ENCODE measurements around the gene NCOA1. TPM values are rescaled to one million over a fixed set of nuclear protein-coding genes. Genes with fewer than 3 reads are reported as not detected.

NCOA1 gene
- total RNA-seq, 1 experiment from 2014 or later, result 27.5 TPM

DNA sequence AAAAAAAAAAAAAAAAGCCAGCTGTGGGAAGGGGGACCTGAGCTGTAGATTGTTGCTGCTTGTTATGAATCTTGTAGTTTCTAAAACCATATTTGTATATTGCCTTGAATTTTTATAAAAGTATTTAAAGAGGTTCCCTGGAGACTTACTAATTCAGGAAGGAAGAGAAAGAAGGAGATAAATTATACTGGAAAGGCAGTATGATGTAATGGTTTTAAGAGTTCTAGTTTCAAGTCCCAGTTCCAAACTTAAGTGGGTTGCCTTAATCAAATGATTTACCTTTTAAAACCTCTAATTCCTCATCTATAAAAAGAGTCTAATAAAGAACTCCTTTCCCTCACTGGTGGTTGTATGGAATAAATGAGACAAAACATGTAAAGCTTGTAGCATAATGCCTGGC lies 240.0 kb downstream of the NCOA1 start:
- BruUV-seq (replicated peaks), result no TSS peak
- peak; percentile 46 for DNase-seq (ENCODE audit: low spot score)
- POLR2A ChIA-PET (ENCODE audit: low non-redundant PET), result no interaction called here
- no peaks in the 10 kb centered on the region for H3K36me3 ChIP-seq (ENCODE audit: insufficient read depth, low read length, poor library complexity, severe bottlenecking)
- TF ChIP-seq, protein P1, sequence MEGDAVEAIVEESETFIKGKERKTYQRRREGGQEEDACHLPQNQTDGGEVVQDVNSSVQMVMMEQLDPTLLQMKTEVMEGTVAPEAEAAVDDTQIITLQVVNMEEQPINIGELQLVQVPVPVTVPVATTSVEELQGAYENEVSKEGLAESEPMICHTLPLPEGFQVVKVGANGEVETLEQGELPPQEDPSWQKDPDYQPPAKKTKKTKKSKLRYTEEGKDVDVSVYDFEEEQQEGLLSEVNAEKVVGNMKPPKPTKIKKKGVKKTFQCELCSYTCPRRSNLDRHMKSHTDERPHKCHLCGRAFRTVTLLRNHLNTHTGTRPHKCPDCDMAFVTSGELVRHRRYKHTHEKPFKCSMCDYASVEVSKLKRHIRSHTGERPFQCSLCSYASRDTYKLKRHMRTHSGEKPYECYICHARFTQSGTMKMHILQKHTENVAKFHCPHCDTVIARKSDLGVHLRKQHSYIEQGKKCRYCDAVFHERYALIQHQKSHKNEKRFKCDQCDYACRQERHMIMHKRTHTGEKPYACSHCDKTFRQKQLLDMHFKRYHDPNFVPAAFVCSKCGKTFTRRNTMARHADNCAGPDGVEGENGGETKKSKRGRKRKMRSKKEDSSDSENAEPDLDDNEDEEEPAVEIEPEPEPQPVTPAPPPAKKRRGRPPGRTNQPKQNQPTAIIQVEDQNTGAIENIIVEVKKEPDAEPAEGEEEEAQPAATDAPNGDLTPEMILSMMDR (conservative IDR thresholded peaks at IDR 0.05; ENCODE audit: low read depth, low read length), result no peak
- no peak for TF ChIP-seq EZH2 (IDR thresholded peaks at IDR 0.05; ENCODE audit: borderline replicate concordance, low read depth, low read length, poor library complexity, severe bottlenecking)
- peak overlapping the region; percentile 47 for H3K27ac ChIP-seq (ENCODE audit: low read depth, low read length, poor library complexity, severe bottlenecking)
- H3K4me1 ChIP-seq (ENCODE audit: insufficient read depth, low read length, poor library complexity, severe bottlenecking), result peaks cover 17% of the 10 kb centered on the region
- H3K9me3 ChIP-seq (ENCODE audit: low read depth, low read length, poor library complexity, severe bottlenecking), result no peaks in the 10 kb centered on the region
- CTCF ChIA-PET, result no interaction called here
- H3K4me3 ChIP-seq (ENCODE audit: low read depth, low read length, poor library complexity, severe bottlenecking), result no peak overlapping the region
- no peaks in the 10 kb centered on the region for H3K27me3 ChIP-seq (replicated peaks; ENCODE audit: insufficient read depth, low read depth, low read length, poor library complexity)
- intact Hi-C loops (cut with micrococcal nuclease; ENCODE audit: unreplicated experiment), result no loop called here

DNA sequence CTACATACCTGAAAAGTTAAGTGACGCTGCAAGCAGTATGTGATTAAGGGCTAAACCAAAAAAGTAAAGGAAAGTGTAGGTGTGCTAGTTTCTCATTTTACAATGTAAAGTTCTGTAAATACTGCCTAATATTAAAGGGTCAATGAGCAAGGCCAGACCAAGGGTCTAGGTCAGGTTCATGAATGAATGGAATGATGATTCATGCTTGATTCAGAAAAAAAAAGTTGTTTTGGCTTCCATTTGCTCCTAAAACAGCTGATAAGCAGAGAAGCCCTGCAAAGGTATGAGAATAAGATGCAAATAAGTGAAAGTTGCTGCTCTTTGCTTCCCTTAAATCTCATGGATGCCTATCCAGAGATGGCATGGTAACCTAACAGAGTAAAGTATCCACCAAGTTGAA lies 240.9 kb downstream of the NCOA1 start:
- Histone ChIP-seq H3K27me3 (replicated peaks; ENCODE audit: insufficient read depth, low read depth, low read length, poor library complexity) (no peaks in the 10 kb centered on the region), H3K27ac (ENCODE audit: low read depth, low read length, poor library complexity, severe bottlenecking) (no peak overlapping the region), H3K36me3 (ENCODE audit: insufficient read depth, low read length, poor library complexity, severe bottlenecking) (no peaks in the 10 kb centered on the region), H3K4me1 (ENCODE audit: insufficient read depth, low read length, poor library complexity, severe bottlenecking) (peaks cover 17% of the 10 kb centered on the region), H3K4me3 (ENCODE audit: low read depth, low read length, poor library complexity, severe bottlenecking) (no peak overlapping the region), H3K9me3 (ENCODE audit: low read depth, low read length, poor library complexity, severe bottlenecking) (no peaks in the 10 kb centered on the region)
- no TSS peak for BruUV-seq (replicated peaks)
- CTCF ChIA-PET, result no interaction called here
- POLR2A ChIA-PET (ENCODE audit: low non-redundant PET), result no interaction called here
- no peak for DNase-seq (ENCODE audit: low spot score)
- TF ChIP-seq EZH2 (IDR thresholded peaks at IDR 0.05; ENCODE audit: borderline replicate concordance, low read depth, low read length, poor library complexity, severe bottlenecking), result no peak
- TF ChIP-seq, protein P1 (conservative IDR thresholded peaks at IDR 0.05; ENCODE audit: low read depth, low read length), result no peak
- intact Hi-C loops (cut with micrococcal nuclease; ENCODE audit: unreplicated experiment), result no loop called here

DNA sequence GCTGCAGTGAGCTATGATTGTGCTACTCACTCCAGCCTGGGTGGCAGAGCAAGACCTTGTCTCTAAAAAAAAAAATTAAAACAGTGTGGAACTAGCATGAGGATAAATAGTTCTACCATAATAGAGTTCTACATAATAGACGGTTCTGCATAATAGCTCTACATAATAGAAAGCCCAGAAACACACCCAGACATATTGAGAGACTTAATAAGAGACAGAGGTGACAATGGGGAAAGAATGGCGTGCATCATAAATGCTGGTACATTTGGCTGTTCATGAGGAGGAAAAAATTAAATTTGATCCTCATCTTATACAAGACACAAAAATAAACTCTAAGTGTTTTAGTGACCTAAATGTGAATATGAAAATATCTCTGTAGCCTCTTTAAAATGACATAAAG lies 243.7 kb downstream of the NCOA1 start:
- no peaks in the 10 kb centered on the region for H3K9me3 ChIP-seq (ENCODE audit: low read depth, low read length, poor library complexity, severe bottlenecking)
- no peak overlapping the region for H3K27ac ChIP-seq (ENCODE audit: low read depth, low read length, poor library complexity, severe bottlenecking)
- POLR2A ChIA-PET (ENCODE audit: low non-redundant PET), result interaction anchor here (0.6 kb wide), 1 partner anchor 9 kb away, joined by 3 read pairs; no protein-coding TSS in a partner anchor
- no TSS peak for BruUV-seq (replicated peaks)
- TF ChIP-seq EZH2 (IDR thresholded peaks at IDR 0.05; ENCODE audit: borderline replicate concordance, low read depth, low read length, poor library complexity, severe bottlenecking), result no peak
- TF ChIP-seq, protein P1 (conservative IDR thresholded peaks at IDR 0.05; ENCODE audit: low read depth, low read length), result no peak
- CTCF ChIA-PET, result no interaction called here
- no peaks in the 10 kb centered on the region for H3K27me3 ChIP-seq (replicated peaks; ENCODE audit: insufficient read depth, low read depth, low read length, poor library complexity)
- H3K4me3 ChIP-seq (ENCODE audit: low read depth, low read length, poor library complexity, severe bottlenecking), result no peak overlapping the region
- H3K4me1 ChIP-seq (ENCODE audit: insufficient read depth, low read length, poor library complexity, severe bottlenecking), result peaks cover 17% of the 10 kb centered on the region
- DNase-seq (ENCODE audit: low spot score), result no peak
- H3K36me3 ChIP-seq (ENCODE audit: insufficient read depth, low read length, poor library complexity, severe bottlenecking), result no peaks in the 10 kb centered on the region
- intact Hi-C loops (cut with micrococcal nuclease; ENCODE audit: unreplicated experiment), result no loop called here

All from A673 (cell line).